GM12801 (cell line): Measurements from ENCODE around the gene ATP9A.

Experiments
- TF ChIP-seq, protein P1 (sequence below): IDR thresholded peaks from one replicate; pipeline ENCODE4 v1.5.1; 2011; ENCODE audit warnings: control low read depth; ENCODE audit not compliant: insufficient read length; ENCODE audit errors: extremely low read depth

ATP9A gene

GRCh38 chr20:51551186-51551585, 217.0 kb downstream of the ATP9A start:
- TF ChIP-seq, protein P1, sequence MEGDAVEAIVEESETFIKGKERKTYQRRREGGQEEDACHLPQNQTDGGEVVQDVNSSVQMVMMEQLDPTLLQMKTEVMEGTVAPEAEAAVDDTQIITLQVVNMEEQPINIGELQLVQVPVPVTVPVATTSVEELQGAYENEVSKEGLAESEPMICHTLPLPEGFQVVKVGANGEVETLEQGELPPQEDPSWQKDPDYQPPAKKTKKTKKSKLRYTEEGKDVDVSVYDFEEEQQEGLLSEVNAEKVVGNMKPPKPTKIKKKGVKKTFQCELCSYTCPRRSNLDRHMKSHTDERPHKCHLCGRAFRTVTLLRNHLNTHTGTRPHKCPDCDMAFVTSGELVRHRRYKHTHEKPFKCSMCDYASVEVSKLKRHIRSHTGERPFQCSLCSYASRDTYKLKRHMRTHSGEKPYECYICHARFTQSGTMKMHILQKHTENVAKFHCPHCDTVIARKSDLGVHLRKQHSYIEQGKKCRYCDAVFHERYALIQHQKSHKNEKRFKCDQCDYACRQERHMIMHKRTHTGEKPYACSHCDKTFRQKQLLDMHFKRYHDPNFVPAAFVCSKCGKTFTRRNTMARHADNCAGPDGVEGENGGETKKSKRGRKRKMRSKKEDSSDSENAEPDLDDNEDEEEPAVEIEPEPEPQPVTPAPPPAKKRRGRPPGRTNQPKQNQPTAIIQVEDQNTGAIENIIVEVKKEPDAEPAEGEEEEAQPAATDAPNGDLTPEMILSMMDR, result no peak

DNA sequence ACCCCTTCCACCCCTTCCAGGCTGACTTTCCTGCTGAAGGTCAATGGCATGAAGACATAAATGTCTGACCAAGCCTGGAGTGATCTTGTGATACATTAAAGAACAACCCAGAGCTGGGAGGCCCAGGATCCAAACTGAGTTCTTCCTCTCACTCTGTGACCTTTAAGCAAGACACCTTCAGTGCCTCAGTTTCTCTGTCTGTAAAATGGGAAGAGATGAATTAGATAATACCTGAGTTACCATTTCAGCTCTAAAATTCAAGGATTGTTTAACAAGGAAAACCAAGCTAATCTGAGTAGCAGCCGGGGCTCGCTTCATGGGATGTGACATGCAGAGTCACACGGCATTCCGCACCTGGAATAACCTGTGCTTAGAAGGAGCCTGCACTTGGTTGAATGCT, 218.7 kb downstream of the ATP9A start:
- TF ChIP-seq, protein P1, result no peak

DNA sequence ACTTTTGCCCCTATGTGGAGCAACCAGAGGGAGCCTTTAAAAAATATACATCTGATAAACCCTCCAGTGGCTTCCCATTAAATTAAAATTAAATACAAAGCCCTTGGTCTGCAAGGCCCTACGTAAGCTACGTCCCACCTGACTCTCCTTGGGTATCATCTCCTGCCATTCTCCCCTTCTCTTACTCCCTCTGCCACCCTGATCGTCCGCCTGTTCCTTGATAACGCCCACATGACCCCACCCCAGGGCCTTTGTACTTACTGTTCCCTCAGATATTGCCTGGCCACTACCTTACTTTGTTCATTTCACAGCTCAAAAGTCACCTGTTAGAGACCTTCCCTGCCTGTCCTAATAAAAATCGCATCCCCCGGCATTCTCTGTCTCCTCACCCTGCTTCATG, 220.2 kb downstream of the ATP9A start:
- TF ChIP-seq, protein P1, result no peak
